HG03558 (cell line): ENCODE data around the gene PERM1.

Experiments used
- ATAC-seq: cut with Tn5 transposase; IDR thresholded peaks from one replicate; pipeline ENCODE4 v1.9.1; 2021; ENCODE audit warnings: moderate number of reproducible peaks; ENCODE audit not compliant: unreplicated experiment; ENCODE audit errors: extremely low read depth

The PERM1 gene

GRCh38 chr1:938711-939489, 43.0 kb downstream of the PERM1 start:
- ATAC-seq = no peak

GRCh38 chr1:938088-938683, 43.7 kb downstream of the PERM1 start:
- no peak for ATAC-seq

- ATAC-seq = no peak
These were observed 44.4 kb downstream of the PERM1 start for GRCh38 chr1:937521-937920.

DNA sequence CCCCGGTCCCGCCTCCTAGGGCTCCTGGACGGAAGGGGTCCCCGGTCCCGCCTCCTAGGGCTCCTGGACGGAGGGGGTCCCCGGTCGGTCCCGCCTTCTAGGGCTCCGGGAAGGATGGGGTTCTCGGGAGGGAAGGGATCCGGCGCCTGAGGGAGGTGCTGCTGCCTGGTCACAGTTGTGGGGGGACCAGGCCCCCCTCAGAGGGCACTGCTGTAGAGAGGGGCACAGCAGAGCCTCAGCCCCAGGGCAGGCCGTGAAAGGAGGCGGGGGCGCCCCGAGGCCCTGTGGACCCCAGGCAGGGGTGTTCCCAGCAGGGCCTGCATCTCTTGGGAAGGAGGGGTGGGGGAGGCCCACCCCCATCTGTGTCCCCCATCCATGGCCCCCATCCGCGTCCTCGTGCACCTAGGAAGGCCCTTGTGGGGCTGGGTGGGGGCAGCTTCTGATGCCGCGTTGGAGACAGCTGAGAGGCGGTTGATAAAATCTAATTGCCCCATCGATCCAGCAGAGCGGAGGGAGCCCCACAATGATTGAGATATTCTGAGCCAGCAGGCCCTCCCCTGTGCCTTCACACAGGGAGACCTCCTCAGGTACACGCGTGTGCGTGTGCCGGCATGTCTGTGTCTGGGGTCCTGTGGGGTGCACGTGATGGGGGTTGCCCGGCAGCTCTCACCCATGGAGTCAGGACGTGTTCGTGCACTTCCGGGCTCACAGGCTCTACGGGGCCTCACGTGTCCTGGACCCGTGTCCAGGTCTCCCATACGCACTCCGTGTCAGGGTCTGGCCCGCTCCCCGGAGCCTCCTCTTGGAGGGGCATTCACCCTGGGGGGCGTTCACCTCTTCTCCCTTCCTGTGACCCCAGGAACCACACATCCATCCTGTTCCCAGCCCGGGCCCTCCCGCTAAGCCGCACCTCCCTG, 45.3 kb downstream of the PERM1 start:
- ATAC-seq = no peak

GRCh38 chr1:935751-936231, 46.1 kb downstream of the PERM1 start:
- ATAC-seq = no peak

- no peak for ATAC-seq
These were observed 46.7 kb downstream of the PERM1 start for GRCh38 chr1:934991-935750.

DNA sequence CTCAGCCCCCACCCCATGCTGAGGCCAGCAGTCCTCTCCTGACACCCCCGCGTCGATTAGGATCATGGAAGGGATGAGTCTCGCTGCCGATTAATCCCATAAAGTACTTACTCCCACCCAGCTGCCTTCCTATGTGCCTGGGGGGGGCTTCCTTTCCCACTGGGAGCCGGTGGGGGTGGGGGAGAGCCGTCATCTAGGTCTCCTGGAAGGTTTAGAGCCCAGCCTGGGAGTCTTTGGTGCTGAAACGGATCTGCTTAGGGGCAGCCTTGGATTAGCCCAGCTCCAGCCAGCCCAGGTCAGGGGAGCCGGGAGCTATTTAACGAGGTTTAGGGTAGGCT, 48.3 kb downstream of the PERM1 start:
- no peak for ATAC-seq

DNA sequence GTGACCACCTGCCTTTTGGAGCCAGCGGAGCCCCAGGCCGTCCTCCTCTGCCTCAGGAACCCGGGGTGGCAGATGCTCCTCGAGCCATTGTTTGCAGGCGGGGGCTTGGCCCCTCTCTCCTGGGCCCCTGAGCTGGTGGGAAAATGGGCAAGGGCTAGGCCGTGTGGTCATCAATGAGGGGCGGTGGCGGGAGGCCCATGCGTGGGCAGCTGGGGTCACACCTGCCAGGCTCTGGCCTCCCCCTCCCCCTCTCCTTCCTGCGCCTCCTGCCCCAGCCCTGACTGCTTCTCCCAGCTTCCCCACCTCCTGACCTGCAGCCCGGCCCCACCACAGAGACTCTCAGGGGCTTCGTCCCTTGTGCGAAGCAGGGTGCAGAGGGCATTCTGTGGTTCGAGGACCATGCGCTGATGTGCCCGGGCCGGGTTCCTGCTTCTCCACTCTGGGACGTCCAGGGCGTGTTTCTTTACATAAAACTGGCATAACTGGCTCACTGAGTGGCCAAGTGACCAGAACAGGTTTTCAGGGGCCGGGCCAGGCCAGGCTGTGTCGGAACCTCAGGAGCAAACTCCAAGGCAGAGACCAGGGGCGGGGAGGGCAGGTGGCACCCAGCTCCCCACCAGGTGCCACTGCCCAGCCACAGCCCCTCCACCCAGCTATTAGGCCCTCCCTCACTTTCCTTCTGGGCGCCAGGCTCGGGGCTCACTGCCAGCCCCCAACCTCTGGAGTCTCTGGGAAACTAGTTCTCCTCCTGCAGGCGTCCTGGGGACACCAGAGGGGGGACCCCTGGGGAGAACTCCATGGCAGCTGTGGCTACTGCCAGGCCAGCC, 48.9 kb downstream of the PERM1 start:
- ATAC-seq = no peak

DNA sequence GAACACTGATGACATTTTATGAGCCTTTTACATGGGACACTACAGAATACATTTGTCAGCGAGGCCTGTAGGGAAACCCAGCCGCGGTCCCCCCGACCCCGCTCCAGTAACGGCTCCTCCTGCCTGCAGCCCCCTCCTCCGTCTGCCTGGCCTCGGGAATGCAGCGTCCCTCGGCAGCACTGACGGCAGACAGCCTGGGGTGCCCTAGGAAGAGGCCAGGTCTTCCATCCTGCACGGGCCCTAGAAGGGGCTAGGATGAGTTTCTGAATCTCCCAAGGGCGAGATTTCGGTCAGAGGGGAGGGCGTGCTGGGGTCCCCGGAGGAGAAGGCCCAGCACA, 49.8 kb downstream of the PERM1 start:
- no peak for ATAC-seq

DNA sequence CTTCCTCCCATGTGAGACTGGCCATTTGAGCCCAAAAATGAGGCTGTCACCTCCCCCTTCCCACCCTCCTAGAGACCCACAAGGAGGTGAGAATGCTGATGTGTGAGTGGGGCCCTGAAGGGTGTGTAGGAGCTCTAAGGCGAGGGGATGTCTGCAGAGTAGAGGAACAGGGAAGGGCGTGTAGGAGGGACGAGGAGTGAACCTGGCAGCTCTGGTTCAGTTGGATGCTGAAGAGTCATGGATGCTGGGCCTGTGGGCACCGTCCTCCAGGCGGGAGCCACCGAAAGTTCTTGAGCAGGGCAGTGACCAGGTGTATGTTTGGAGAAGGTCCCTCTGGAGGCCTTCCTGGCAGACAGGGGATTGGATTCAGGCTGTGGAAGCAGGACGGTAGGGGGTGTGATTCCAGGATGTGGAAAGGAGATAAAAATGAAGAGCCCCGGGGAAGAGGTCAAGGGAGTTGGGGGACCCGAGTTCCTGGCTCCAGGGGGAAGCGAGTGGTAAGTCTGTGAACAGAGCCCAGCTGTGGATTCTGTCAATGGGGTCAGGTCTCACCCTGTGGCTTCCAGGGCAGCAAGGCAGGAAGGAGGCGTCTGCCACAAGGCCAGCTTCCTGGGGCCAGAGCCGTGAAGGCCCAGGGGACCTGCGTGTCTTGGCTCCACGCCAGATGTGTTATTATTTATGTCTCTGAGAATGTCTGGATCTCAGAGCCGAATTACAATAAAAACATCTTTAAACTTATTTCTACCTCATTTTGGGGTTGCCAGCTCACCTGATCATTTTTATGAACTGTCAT, 50.3 kb downstream of the PERM1 start:
- no peak for ATAC-seq

DNA sequence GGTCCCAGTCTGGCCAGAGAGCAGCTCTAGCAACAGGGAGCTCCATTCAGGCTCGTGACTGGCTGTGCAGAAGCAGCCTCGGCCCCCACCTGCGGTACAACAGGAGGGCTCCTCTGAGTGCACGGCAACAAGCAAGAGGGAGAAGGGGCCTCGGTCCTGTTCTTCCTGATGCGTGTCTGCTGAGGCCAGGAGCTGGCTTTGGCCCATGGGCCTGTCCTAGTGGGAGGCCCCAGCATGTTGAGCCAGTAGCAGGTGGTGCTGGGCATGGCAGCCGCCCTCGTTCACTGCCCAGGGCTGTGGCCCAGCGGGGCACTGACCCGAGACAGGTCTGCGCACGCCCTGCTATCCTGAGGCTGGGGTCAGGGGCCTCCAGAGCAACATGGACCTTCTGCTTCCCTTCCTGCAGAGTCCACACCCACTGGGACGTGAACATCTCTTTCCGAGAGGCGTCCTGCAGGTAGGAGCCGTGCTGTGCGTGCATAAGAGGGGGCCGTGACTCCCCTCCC, 51.2 kb downstream of the PERM1 start:
- ATAC-seq = no peak

- no peak for ATAC-seq
These were observed 51.9 kb downstream of the PERM1 start for GRCh38 chr1:929712-930632.

GRCh38 chr1:928825-929661, 52.9 kb downstream of the PERM1 start:
- ATAC-seq = no peak

GRCh38 chr1:927748-928147, 54.1 kb downstream of the PERM1 start:
- no peak for ATAC-seq

DNA sequence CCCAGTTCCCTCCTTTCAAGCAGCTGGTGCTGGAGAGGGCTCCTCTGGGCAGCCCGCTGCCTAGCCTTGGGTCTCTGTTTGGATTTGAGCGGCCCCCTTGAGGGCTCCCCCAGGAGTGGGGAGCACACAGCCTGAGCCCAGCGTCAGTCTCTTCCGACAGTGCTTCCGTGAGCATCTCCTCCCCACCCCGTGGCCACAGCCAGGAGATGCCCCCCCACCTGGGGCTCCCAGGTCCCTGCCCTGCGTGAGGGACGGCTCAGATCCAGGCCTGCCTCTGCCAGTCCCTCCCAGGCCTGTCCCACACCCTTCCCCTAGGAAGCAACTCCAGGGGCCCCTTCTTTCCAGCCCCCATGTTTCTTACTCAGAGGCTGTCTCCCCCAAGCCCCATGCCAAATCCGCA, 54.7 kb downstream of the PERM1 start:
- ATAC-seq = no peak

GRCh38 chr1:925561-926421, 56.1 kb downstream of the PERM1 start:
- no peak for ATAC-seq
